IPS DF 6.9 (cell line): ENCODE measurements around the gene LHFPL2.
A peak's percentile ranks its signal among the peaks of the same experiment; 100 is the strongest.
"Not testable (repeated sequence)": the region's sequence is repeated elsewhere in the genome, so short reads cannot be mapped to it uniquely, and the experiment has no call there.

Experiments
- DNase-seq: peaks from one replicate; pipeline ENCODE4 v3.0.0-alpha.2; 2013; ENCODE audit warnings: low read depth, low spot score
- H3K27ac ChIP-seq: one replicate; pipeline ENCODE4 v1.5.1; 2013; ENCODE audit warnings: low read length, control low read depth
- H3K27me3 ChIP-seq: 2 replicates; pipeline ENCODE4 v1.6.1; 2013; ENCODE audit warnings: mild to moderate bottlenecking, low read length; ENCODE audit not compliant: control insufficient read depth, insufficient read depth
- H3K36me3 ChIP-seq: 2 replicates; pipeline ENCODE4 v1.6.1; 2013; ENCODE audit warnings: low read length; ENCODE audit not compliant: control insufficient read depth, insufficient read depth
- H3K4me1 ChIP-seq: 2 replicates; pipeline ENCODE4 v1.6.1; 2013; ENCODE audit warnings: low read length; ENCODE audit not compliant: control insufficient read depth, insufficient read depth
- H3K4me3 ChIP-seq: 2 replicates; pipeline ENCODE4 v1.5.1; 2013; ENCODE audit warnings: mild to moderate bottlenecking, low read length
- H3K9me3 ChIP-seq: 2 replicates; pipeline ENCODE4 v1.6.1; 2013; ENCODE audit warnings: low read length, inconsistent platforms; ENCODE audit not compliant: control insufficient read depth, insufficient read depth
- WGBS: extraction: QIAGEN DNeasy Blood & Tissue Kit; methylation state at CpG from one replicate; pipeline ENCODE4 v1.1.7; 2013; ENCODE audit warnings: mixed read lengths, missing lambda C conversion rate; ENCODE audit not compliant: insufficient read length, insufficient coverage; 5-methylcytosine and 5-hydroxymethylcytosine counted together

The LHFPL2 gene, protein sequence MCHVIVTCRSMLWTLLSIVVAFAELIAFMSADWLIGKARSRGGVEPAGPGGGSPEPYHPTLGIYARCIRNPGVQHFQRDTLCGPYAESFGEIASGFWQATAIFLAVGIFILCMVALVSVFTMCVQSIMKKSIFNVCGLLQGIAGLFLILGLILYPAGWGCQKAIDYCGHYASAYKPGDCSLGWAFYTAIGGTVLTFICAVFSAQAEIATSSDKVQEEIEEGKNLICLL

DNA sequence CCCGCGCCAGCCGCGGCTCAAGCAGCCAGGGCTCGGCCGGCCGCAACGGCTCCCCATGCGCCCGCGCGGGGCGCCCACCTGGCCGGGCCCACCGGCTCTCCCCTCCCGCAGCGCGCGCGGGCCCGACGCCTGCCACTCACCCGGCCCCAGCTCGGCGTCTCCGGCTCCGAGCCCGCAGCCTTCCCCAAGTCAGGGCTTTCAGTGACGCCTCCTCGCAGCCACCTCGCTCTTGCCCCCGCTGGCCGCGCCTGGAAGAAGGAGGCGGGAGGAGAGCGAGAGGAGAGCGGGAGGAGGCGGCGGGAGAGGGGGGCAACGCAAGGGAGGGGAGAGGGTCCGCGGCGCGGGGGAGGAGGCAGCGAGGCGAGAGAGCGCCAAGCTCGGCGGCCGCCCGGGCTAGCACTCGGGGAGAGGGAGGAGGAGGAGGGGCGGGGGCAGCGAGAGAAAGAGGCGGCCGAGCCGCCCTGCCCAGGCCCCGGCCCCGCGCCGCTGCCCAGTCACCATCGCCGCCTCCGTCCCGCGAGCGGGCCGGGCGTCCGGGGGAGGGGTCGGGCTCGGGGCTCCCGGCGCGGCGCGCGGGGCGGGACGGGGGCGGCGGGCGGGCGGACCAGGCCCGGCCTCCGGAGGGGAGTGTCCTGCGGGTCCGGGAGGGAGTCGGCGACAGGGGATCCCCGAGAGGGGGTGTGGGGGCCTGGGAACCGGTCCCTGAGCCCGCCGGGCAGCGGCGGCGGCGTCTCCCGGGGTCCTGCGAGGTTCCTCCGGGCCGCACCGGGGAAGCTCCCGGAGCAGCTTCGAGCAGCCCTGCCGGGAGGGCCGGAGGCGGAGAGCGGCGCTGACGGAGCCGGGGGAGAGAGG lies at the start of gene LHFPL2:
Gene LHFPL2, minus strand, starts transcription at position 414 of the 852 bp plus-strand sequence. CDS start 138,559 bp downstream, outside the sequence.
- WGBS, result no CpG with 5 or more reads among the region's 112 CpGs
- no peak for DNase-seq

DNA sequence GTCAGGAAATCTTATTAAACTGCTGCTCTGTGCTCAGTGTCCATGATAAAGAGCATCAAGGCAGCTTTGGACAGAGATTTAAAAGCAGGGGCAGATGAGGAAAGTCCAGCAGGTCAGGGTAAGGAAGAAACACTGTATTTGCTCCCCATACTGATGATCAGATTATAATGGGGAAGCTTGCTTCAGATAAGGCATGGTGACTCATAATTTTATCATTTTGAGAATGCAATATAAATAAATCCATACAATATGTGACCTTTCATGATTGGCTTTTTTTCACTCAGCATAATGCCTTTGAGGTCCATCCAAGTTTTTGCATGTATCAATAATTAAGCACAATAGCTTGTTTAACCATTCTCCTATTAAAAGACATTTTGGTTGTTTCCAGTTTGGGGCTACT lies 48.1 kb upstream of the LHFPL2 start:
- Histone ChIP-seq H3K9me3 (no peaks in the 10 kb centered on the region), H3K27me3 (no peaks in the 10 kb centered on the region), H3K4me1 (no peaks in the 10 kb centered on the region), H3K27ac (no peak overlapping the region), H3K36me3 (no peaks in the 10 kb centered on the region), H3K4me3 (no peak overlapping the region)
- no peak for DNase-seq

More for the DNA sequence above, at the start of gene LHFPL2:
- Histone ChIP-seq H3K27ac (no peak within 1 kb of the TSS), H3K36me3 (no peaks in the 10 kb centered on the region), H3K9me3 (no peaks in the 10 kb centered on the region), H3K27me3 (no peaks in the 10 kb centered on the region), H3K4me3 (peak within 1 kb of the TSS; percentile 87), H3K4me1 (peaks cover 5% of the 10 kb centered on the region; the same call in 1 of the 2 replicates)

DNA sequence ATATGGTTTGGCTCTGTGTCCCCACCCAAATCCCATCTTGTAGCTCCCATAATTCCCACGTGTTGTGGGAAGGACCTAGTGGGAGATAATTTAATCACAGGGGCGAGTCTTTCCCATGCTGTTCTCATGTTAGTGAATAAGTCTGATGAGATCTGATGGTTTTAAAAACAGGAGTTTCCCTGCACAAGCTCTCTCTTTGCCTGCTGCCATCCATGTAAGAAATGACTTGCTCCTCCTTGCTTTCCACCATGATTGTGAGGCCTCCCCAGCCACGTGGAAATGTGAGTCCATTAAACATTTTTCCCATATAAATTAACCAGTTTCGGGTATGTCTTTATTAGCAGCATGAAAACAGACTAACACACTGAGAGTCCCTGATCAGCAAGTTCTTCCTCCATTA lies 47.5 kb upstream of the LHFPL2 start:
- DNase-seq, H3K4me1 ChIP-seq, H3K27ac ChIP-seq, H3K4me3 ChIP-seq, H3K9me3 ChIP-seq, H3K27me3 ChIP-seq, H3K36me3 ChIP-seq: not testable (repeated sequence)
- WGBS, result no CpG with 5 or more reads among the region's 4 CpGs

DNA sequence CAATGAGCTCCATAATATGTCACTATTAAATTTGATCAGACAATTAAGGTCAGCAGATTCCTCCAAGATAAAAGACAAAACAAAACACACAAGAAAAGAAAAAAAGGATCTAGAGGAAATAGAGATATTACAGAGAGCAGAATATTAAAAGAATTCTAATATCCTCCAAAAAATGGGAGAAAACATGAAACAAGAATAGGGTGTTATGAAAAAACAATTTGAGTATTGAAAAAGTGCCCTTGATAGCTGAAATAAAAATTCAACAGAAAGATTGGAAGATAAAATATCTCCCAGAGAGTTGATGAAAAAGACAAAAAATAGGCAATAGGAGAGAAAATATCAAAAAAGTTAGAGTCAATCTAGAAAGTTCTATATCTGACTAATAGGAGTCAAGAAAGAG lies 44.8 kb upstream of the LHFPL2 start:
- DNase-seq, result no peak
- Histone ChIP-seq H3K4me1 (no peaks in the 10 kb centered on the region), H3K9me3 (no peaks in the 10 kb centered on the region), H3K27ac (no peak overlapping the region), H3K36me3 (no peaks in the 10 kb centered on the region), H3K27me3 (no peaks in the 10 kb centered on the region), H3K4me3 (no peak overlapping the region)

DNA sequence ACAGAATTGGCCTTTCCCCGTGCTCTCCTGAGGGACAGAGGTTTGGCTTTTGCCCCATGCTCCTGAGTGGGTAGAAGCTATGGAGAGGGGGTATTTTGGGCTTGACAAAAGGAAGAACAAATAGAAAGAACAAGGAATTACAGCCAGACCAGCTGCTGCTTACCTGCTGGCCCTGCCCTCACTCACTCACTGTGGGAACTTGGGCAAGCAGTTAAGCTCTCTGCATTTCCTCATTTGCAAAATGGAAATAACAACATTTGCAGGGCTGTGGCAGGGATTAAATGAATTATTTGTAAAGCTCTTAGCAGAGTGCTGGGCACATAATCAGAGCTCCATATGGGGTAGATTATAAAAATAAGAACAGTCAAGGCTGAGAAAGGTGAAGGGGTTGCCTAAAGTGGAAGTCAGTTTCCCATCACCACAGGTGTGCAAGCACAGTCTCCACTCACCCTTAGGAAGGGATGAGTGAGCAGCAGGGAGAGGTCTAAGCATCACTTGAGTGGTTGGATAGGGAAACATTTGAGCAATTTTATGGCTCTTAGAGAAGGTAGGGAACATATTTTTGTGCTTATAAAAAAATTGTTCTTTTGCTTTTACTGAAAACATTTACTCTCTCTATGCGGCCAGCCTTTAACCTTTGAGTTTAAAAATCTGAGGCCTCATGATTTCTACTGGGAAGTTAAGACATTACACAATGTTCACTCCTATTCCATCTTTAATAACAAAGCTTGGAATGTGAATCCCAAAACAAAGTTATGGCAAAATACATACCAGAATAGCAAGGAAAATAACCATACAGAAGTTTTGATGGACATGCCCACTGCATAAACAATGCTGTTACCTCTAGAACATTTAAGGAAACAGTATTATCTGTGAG lies 42.8 kb upstream of the LHFPL2 start:
- Histone ChIP-seq H3K9me3 (no peaks in the 10 kb centered on the region), H3K27ac (no peak overlapping the region), H3K36me3 (no peaks in the 10 kb centered on the region), H3K4me1 (no peaks in the 10 kb centered on the region), H3K4me3 (no peak overlapping the region), H3K27me3 (no peaks in the 10 kb centered on the region)
- peak; percentile 5 for DNase-seq
- WGBS, result no CpG with 5 or more reads among the region's 2 CpGs

DNA sequence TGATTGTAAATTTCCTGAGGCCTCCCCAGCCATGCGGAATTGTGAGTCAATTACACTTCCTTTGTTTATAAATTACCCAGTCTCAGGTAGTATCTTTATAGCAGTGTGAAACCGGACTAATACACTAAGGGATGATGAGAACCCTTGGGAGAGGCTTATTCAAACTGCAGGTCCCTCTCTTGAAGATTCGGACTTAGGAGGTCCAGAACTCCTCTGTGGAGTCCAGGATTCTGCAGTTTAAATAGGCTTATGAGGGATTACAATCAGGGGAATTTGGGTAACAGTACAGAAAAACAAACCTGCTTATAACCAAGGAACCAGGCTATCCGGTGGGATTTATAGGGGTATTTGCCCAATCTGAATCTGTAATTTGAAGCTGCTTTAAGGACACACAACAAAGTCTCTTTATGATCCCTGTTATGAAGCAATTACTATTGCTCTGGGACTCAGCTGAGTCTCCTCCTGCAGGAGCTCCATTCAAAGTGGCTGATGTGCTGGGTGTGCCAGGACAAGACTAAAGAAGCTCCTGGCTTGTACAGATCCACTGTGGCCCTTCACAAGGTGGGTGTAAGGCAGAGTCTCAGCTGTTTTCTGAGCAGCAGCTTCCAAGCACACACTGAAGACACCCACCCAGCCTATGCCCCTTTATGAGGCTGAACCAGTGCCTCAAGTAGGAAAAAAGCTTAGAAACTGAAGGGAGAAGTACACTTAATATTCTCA lies 41.8 kb upstream of the LHFPL2 start:
- no peak for DNase-seq
- WGBS, result no CpG with 5 or more reads among the region's 4 CpGs

DNA sequence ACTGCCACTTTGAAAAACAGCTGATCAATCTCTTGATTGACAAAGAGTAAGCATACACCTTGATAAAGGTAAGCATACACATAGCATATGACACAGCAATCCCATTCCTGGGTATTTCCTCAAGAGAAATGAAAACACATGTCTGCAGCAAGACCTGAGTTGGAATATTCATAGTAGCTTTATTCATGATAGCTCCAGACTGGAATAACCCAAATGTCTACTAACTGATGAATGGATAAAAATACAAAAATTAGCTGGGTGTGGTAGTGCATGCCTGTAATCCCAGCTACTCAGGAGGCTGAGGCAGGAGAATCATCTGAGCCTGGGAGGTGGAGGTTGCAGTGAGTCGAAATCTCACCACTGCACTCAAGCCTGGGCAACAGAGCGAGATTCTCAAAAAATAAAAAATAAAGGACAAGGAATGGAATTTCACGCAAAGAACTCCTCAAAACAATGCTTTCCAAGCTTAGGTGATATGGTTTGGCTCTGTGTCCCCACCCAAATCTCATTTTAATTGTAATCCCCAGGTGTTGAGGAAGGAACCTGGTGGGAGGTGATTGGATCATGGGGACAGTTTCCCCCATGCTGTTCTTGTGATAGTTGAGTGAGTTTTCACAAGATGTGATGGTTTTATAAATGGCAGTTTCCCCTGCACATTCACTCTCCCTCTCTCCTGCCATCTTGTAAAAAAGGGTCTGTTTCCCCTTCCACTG lies 41.1 kb upstream of the LHFPL2 start:
- H3K4me1 ChIP-seq, result no peaks in the 10 kb centered on the region
- H3K9me3 ChIP-seq, result no peaks in the 10 kb centered on the region
- H3K27me3 ChIP-seq, result no peaks in the 10 kb centered on the region
- no peak overlapping the region for H3K27ac ChIP-seq
- no peaks in the 10 kb centered on the region for H3K36me3 ChIP-seq
- DNase-seq, result no peak
- WGBS, result no CpG with 5 or more reads among the region's 3 CpGs
- H3K4me3 ChIP-seq, result no peak overlapping the region

More for the DNA sequence above, 41.8 kb upstream of the LHFPL2 start:
- no peaks in the 10 kb centered on the region for H3K36me3 ChIP-seq
- no peak overlapping the region for H3K4me3 ChIP-seq
- H3K9me3 ChIP-seq, result no peaks in the 10 kb centered on the region
- no peak overlapping the region for H3K27ac ChIP-seq
- no peaks in the 10 kb centered on the region for H3K27me3 ChIP-seq
- H3K4me1 ChIP-seq, result no peaks in the 10 kb centered on the region

DNA sequence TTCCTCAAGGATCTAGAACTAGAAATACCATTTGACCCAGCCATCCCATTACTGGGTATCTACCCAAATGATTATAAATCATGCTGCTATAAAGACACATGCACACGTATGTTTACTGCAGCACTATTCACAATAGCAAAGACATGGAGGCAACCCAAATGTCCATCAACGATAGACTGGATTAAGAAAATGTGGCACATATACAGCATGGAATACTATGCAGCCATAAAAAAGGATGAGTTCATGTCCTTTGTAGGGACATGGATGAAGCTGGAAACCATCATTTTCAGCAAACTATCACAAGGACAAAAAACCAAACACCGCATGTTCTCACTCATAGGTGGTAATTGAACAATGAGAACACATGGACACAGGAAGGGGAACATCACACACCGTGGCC lies 38.9 kb upstream of the LHFPL2 start:
- H3K27ac ChIP-seq, DNase-seq, H3K4me1 ChIP-seq, H3K9me3 ChIP-seq, H3K27me3 ChIP-seq, H3K4me3 ChIP-seq, H3K36me3 ChIP-seq: not testable (repeated sequence)
- WGBS, result no CpG with 5 or more reads among the region's 4 CpGs

DNA sequence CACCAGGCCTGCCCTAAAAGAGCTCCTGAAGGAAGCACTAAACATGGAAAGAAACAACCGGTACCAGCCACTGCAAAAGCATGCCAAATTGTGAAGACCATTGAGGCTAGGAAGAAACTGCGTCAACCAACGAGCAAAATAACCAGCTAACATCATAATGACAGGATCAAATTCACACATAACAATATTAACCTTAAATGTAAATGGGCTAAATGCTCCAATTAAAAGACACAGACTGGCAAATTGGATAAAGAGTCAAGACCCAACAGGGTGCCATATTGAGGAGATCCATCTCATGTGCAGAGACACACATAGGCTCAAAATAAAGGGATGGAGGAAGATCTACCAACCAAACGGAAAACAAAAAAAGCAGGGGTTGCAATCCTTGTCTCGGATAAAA lies 35.3 kb upstream of the LHFPL2 start:
- H3K4me3 ChIP-seq, H3K36me3 ChIP-seq, DNase-seq, H3K27me3 ChIP-seq, H3K27ac ChIP-seq, H3K9me3 ChIP-seq, H3K4me1 ChIP-seq: not testable (repeated sequence)
- no CpG with 5 or more reads among the region's 5 CpGs for WGBS
